IMR-90 (cell line): ENCODE measurements around the gene CDK17.

Experiments used
- BHLHE40 ChIP-seq: fragments of 150-350 bp; IDR thresholded peaks from 2 replicates; pipeline ENCODE4 v1.6.1; 2016; ENCODE audit warnings: mild to moderate bottlenecking, low read depth, low read length
- POLR2A ChIP-seq: IDR thresholded peaks from 2 replicates; pipeline ENCODE4 v1.6.1; 2012; ENCODE audit warnings: mild to moderate bottlenecking, low read depth, low read length
- TF ChIP-seq, protein P1 (sequence below): conservative IDR thresholded peaks from 2 replicates; pipeline ENCODE4 v1.5.1; 2012; ENCODE audit warnings: mild to moderate bottlenecking, low read depth, low read length, improper control_type of control experiment

GRCh38 chr12:96375841-96376604 lies 24.2 kb downstream of the CDK17 start:
- TF ChIP-seq, protein P1, sequence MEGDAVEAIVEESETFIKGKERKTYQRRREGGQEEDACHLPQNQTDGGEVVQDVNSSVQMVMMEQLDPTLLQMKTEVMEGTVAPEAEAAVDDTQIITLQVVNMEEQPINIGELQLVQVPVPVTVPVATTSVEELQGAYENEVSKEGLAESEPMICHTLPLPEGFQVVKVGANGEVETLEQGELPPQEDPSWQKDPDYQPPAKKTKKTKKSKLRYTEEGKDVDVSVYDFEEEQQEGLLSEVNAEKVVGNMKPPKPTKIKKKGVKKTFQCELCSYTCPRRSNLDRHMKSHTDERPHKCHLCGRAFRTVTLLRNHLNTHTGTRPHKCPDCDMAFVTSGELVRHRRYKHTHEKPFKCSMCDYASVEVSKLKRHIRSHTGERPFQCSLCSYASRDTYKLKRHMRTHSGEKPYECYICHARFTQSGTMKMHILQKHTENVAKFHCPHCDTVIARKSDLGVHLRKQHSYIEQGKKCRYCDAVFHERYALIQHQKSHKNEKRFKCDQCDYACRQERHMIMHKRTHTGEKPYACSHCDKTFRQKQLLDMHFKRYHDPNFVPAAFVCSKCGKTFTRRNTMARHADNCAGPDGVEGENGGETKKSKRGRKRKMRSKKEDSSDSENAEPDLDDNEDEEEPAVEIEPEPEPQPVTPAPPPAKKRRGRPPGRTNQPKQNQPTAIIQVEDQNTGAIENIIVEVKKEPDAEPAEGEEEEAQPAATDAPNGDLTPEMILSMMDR, result no peak
- TF ChIP-seq BHLHE40 (no peak), POLR2A (no peak)
